GM19395 (cell line): ENCODE results near the gene LANCL2.
A peak's percentile ranks its signal among the peaks of the same experiment; 100 is the strongest.
"Not testable (repeated sequence)": the region's sequence is repeated elsewhere in the genome, so short reads cannot be mapped to it uniquely, and the experiment has no call there.

ENCODE experiments used
- ATAC-seq: cut with Tn5 transposase; IDR thresholded peaks from one replicate; pipeline ENCODE4 v1.9.1; 2021; ENCODE audit warnings: mild to moderate bottlenecking, moderate library complexity; ENCODE audit not compliant: unreplicated experiment

Gene LANCL2

GRCh38 chr7:55365205-55365674 lies at the start of gene LANCL2:
Gene LANCL2 (plus strand): TSS chr7:55365337. CDS start chr7:55366026, 689 bp downstream.
- peak; percentile 49 for ATAC-seq

GRCh38 chr7:55325371-55325792 lies 39.8 kb upstream of the LANCL2 start:
- ATAC-seq, result no peak

- no peak for ATAC-seq
These were observed 38.9 kb upstream of the LANCL2 start for GRCh38 chr7:55326081-55326835.

GRCh38 chr7:55326945-55327626 lies 38.1 kb upstream of the LANCL2 start:
- ATAC-seq, result no peak

GRCh38 chr7:55335151-55335550 lies 30.0 kb upstream of the LANCL2 start:
- no peak for ATAC-seq

- no peak for ATAC-seq
These were observed 29.4 kb upstream of the LANCL2 start for GRCh38 chr7:55335786-55336185.

GRCh38 chr7:55336540-55336939 lies 28.6 kb upstream of the LANCL2 start:
- no peak for ATAC-seq

GRCh38 chr7:55339033-55340000 lies 25.8 kb upstream of the LANCL2 start:
- no peak for ATAC-seq

GRCh38 chr7:55342216-55342871 lies 22.8 kb upstream of the LANCL2 start:
- no peak for ATAC-seq

- ATAC-seq, result no peak
These were observed 21.9 kb upstream of the LANCL2 start for GRCh38 chr7:55343002-55343781.

- ATAC-seq, result no peak
These were observed 21.1 kb upstream of the LANCL2 start for GRCh38 chr7:55343860-55344606.

GRCh38 chr7:55344840-55345239 lies 20.3 kb upstream of the LANCL2 start:
- ATAC-seq, result no peak

- ATAC-seq, result no peak
These were observed 19.8 kb upstream of the LANCL2 start for GRCh38 chr7:55345292-55345691.

GRCh38 chr7:55348502-55348901 lies 16.6 kb upstream of the LANCL2 start:
- no peak for ATAC-seq

- no peak for ATAC-seq
These were observed 16.0 kb upstream of the LANCL2 start for GRCh38 chr7:55349121-55349520.

GRCh38 chr7:55350281-55350680 lies 14.9 kb upstream of the LANCL2 start:
- ATAC-seq, result no peak

- no peak for ATAC-seq
These were observed 13.9 kb upstream of the LANCL2 start for GRCh38 chr7:55351263-55351662.

- not testable (repeated sequence) for ATAC-seq
These were observed 12.2 kb upstream of the LANCL2 start for GRCh38 chr7:55352947-55353273.

- no peak for ATAC-seq
These were observed 4.7 kb upstream of the LANCL2 start for GRCh38 chr7:55360486-55360885.
